ENCODE results near the gene BPIFB1.

- TF ChIP-seq HDGF (IDR thresholded peaks at IDR 0.05) (no peak), ETV6 (IDR thresholded peaks at IDR 0.05; ENCODE audit: borderline replicate concordance in 1 of 2, low read depth in 2 of 2, low read length in 1 of 2) (no peak), ETV6 (CRISPR knock-in tag; IDR thresholded peaks at IDR 0.05; ENCODE audit: borderline replicate concordance) (no peak)
These were observed 28.0 kb upstream of the BPIFB1 start for GRCh38 chr20:33255005-33255404.

All from K562 (cell line).